SH-SY5Y (cell line): ENCODE measurements around the gene NEO1.

Experiments used
- GATA2 ChIP-seq: IDR thresholded peaks from 2 replicates; pipeline ENCODE4 v1.6.1; 2011; ENCODE audit warnings: mild to moderate bottlenecking, low read depth, low read length
- GATA3 ChIP-seq: IDR thresholded peaks from 2 replicates; pipeline ENCODE4 v1.6.1; 2011; ENCODE audit warnings: low read depth, mild to moderate bottlenecking, low read length, moderate library complexity

NEO1 gene

DNA sequence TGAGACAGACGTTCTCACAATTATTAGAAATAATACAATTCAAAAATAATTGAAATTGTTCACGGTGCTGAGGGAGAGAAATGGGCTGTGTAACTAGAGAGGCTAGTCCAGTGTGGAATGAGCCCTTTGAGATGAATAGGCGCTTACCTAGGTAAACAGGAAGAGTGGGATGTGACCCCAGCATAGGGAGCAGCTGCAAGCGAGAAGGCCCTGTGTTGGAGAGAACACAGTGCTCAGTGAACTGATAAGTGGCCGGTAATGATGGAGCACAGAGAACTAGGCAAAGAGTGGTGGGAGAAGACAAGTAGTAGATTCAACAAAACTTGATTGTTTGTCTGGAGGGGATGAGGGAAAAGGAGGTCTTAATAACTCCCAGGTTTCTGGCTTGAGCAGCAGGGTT is 212.6 kb downstream of the NEO1 start:
- TF ChIP-seq GATA2: no peak
- TF ChIP-seq GATA3: no peak

DNA sequence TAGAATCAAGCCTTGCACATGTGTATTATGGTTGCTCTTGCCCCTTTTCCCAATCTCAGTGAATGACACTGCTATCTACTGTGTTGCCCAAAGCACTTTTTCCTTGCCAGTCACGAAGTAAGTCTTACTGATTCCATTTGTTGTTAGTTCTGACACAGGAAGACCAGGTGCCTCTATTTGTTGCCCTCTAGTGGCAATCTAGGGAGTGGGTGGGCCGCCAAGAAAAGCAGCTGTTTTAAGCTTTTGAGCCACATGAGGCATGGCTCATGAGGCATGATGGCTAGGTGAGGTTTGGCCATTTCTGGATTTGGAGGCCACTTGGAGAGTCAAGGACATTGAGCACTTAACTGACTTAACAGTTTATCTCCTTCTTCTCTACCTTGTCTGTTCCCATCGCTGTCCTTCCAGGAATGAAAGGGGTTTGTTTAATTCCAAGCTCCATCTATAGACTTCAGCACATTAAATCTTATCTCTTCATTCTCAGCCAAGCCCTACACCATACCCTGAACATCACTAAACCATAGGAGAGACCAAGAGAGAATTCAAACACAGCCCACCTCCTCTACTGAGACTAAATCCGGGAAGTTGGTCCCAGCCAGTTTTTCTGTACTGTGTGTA is 213.4 kb downstream of the NEO1 start:
- TF ChIP-seq GATA2 (no peak), GATA3 (no peak)

DNA sequence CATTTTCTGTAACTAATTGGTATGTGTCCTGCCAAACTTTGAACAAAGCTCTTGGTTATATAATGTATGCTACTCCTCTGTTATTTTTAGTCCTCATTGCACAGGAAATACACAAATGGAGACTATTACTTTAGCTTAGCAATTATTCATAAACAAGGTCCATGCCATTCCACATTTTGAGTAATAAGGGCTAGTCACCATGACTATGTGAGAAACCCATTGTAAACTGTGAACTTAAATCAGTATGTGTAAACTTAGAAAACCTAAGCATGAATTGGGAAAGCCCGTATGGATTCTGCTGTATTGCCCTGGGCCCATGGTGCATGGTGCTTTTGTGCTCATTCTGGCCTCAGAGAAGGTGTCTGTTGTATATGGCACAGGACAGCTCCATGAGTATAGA is 216.2 kb downstream of the NEO1 start:
- no peak for TF ChIP-seq GATA3
- no peak for TF ChIP-seq GATA2

GRCh38 chr15:73270366-73271097 is 218.3 kb downstream of the NEO1 start:
- TF ChIP-seq GATA2: no peak
- TF ChIP-seq GATA3: no peak

DNA sequence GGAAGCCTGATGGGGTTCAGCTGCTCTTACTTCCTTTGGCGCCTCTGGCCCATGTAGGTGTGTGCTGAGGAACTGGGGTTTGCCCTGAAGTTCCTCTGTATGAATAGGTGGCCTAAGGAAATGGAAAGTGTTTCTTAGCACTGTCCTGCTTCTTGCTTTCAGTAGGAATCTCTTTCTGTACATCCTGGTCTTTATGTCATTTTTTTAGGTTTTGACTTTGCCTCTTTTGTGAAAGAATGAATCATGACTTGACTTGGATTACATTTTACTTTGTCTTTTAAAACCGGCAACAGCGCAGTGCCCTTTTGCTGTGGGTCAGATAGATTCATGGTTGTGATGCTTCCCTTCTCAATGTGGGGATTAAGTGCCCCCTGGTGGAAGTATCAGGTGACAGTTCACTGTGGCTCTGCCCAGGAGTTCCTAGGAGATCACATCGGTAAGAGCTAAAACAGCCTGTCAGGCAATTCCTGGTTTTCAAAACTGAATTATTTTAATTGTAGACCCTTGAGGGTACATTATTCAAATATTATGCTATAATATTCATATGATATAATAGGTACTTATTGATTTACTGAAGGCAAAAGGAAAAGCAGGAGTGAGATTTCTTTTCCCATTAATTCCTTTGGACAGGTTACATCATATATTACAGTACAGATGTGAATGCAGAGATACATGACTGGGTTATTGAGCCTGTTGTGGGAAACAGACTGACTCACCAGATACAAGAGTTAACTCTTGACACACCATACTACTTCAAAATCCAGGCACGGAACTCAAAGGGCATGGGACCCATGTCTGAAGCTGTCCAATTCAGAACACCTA is 221.1 kb downstream of the NEO1 start:
- no peak for TF ChIP-seq GATA2

- TF ChIP-seq GATA2: no peak
- no peak for TF ChIP-seq GATA3
Observed at GRCh38 chr15:73275862-73276261, 223.6 kb downstream of the NEO1 start.

DNA sequence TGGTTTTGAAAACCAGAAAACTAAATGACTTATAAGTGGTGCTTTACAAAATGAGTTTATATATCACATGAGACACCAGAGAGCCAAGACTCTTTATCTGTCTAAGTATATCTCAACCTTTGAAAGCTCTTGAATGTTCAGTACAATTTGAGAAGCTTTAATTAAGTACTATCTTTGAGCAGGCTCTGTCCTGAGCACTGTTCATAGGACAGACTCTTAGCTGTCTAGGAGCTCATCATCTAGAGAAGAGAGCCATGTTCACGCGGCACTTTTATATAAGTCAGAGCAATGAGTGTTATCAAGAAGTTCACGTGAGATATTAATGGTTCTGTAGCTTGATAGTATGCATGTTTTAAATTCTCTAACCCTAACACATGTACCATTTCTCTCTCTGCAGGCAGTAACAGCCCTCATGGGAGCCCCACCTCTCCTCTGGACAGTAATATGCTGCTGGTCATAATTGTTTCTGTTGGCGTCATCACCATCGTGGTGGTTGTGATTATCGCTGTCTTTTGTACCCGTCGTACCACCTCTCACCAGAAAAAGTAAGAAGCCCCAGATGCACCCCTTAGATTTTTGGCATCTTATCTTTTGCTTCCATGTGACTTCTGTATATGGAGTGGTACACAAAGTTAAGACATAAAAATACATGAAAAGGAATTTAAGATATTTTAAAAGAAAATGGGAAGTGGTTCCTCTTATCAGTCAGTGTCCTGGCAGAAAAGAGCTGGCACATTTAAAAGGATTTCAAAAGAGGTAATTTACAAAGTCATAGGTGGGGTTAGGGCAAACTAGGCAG is 230.5 kb downstream of the NEO1 start:
- TF ChIP-seq GATA2 (no peak), GATA3 (no peak)

DNA sequence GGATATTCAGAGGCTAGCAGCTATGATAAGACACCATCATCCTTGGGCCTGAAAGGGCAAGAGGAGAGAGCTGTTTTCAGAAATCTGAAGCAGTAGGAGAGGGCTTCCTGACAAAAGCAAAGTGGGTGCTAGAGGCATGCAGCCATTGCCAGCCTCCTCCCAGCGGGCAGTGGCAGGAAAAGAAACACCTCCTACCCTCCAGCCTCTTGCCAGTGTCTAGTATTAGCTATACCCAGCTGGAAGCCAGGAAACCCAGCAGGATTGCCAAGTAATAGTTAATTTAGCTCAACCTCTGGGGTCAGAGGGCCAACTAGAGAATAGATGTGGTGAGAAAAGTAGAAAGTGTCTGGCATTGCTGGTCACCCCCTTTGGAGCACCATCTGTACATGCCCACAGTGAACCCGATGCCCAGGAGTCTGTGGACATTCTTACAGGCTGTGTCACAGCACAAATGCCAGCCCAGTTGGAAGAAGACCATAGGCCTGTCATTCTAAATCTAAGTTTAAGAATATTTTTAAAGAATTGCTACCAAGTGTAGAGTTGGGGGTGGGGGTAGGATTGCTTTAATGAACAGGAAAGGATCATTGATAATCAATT is 231.2 kb downstream of the NEO1 start:
- TF ChIP-seq GATA3 (no peak), GATA2 (no peak)

DNA sequence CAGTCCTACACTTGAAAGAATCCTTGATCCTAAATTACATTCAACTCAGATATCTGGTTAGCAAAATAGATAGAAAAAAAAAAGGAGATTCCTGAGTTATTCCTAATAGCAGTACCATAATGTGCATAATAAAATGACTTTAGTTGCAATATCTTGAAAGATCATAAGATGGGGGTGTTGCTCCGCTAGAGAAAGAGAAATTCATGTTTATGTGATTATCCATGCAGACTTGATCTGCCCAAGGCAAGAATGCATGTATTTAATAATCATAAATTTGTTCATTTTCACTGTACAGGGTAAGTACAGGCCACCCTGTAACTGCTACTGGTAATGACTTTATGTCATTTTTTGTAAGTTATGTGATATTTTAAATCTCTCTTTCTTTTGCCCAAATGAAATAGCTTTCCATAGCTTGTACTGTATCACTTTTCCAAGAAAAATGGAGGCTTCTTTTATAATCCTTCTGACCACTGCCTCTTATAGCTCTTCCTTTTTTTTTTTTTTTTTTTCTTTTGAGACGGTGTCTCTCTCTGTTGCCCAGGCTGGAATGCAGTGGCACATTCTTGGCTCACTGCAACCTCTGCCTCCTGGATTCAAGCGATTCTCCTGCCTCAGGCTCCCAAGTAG is 231.9 kb downstream of the NEO1 start:
- TF ChIP-seq GATA3 (no peak), GATA2 (no peak)

DNA sequence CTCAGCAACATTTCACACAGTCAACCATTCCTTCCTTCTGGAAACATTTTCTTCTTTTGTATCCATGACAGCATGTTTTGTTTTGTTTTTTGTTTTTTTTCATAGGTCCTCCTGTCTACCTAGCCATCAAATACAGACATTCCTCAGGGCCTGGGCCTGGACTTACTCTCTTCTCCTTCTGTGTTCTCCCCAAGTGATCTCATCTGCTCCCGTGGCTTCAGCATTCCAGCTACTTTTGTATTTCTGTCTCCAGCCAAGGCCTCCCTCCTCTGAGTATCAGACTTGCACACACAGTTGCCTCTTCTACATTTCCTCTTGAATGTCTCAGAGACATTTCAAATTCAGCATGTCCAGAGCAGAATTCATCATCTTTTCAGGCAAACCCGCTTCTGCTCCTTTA is 234.0 kb downstream of the NEO1 start:
- no peak for TF ChIP-seq GATA3
- no peak for TF ChIP-seq GATA2

DNA sequence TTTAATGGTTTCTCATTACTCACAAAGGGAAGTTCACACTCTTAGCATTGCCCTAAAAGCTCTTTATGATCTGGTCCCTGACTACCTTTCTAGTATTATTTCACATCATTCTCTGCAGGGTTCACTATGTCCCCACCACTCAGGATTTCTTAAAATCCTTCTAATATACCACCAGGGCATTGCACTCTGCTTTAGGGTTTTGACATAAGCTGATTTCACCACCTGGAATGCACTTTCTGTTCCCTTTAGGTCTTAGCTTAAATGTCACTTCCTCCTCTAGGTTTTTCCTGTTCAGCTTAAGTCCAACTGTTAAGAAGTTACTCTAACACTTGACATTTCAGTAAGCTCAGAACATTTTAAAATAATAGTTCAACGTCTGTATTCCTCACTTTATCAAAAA is 234.8 kb downstream of the NEO1 start:
- TF ChIP-seq GATA2 (no peak), GATA3 (no peak)

- TF ChIP-seq GATA2 (no peak), GATA3 (no peak)
Observed at GRCh38 chr15:73291441-73291840, 239.2 kb downstream of the NEO1 start.

GRCh38 chr15:73293773-73294172 is 241.5 kb downstream of the NEO1 start:
- TF ChIP-seq GATA2: no peak
- no peak for TF ChIP-seq GATA3
